ENCODE measurements around the gene TAB2.
A peak's percentile ranks its signal among the peaks of the same experiment; 100 is the strongest.
"Not testable (repeated sequence)": the region's sequence is repeated elsewhere in the genome, so short reads cannot be mapped to it uniquely, and the experiment has no call there.

TAB2 gene

DNA sequence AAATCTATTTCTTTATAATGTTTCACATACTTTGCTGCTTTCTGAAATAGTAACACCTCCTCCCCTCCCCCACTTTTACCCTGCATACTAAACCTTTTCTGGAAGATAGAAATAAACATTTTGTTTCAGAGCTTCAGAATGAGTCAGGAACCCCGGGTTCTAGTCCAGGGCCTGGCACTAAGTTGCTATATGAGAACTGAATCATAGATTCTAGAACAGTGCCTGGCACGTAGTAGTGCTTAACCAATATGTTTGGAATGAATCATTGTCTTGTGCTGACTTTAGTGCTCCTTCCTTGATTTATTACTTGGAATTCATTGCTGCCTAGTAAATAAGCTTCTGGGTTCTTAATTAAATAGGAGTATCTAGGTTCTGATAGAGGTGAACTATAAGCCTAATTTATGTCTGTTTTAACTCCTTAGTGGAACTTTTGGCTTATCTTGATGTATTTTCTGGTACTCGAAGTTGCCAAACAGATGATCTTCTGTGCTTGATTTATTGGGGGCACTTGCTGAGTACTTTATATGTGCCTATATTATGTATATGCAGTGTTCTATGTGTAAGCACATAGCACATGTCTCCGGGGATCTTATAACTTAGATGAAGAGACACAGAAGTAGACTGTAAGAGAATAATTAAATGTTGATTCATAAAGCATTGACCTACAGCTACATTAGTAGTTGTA lies 18.6 kb downstream of the TAB2 start:
- no peak for DNase-seq

DNA sequence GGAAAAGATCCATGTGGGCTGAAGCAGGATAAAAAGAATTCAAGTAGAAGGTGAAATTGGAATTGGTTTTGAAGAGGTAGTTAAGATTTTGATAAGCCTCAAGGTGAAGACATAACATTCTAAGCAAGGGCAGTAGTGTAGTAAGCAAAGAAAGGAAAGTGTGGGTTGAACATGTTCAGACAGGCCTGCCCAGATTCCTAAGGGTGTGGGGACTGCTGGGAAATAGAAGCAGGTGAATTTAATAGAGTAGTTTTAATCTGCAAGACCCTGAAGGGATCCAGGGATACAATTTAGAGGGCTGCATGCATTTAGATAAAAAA lies 19.1 kb downstream of the TAB2 start:
- DNase-seq: no peak

DNA sequence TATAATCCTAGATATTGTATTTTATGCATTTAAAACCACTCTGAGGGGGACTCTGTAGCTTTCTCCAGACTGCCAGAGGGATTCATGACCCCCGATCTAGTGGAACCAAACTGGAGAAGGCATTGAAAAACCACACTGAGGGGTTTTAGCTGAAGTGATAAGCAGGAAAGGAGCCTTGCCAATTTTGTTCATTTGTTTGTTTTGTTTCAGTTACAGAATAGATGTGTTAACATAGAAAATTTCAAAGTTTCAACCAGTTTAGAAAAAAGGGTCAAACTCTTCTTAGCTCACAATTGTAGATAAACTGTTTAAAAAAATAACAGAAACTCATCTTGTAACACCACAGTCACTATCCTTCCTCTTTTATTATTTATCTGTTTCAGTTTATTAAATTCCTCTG lies 19.8 kb downstream of the TAB2 start:
- no peak for DNase-seq

DNA sequence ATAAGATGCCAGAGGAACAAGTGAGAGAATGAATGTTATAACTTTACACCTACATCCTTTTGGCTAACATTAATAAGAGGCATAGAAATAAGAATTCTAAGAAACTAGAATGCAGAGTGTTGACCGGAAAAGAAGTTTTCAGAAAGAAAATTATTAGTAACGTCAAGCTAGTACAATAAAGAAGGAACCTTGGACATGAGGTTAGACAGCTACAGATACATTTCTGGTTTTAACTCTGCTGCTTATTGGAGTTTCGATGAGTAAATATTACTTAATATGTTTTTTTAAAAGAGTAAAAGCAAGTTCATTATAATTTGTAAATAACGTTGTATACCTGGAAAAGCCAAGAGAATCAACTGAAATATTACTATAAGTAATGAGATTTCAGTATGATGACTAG lies 22.7 kb downstream of the TAB2 start:
- no peak for DNase-seq

DNA sequence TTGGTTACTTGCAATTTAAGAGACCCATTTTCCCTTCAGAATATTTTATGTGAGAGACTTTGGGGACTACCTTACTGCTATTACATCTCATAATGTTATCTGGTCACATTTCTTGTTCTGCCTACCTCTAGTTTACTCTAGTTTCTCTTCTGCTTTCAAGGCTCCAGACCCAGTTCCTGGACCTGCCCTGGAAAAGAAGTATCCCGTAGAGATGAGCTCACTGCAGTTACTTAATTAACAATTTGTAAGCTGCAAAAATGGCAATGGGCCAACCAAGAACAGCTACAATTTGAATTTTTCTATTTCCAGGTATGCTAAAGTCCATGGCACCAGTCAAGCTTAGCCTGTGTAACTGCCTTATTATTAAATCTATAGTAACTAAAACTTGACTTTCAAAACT lies 25.0 kb downstream of the TAB2 start:
- DNase-seq: no peak

DNA sequence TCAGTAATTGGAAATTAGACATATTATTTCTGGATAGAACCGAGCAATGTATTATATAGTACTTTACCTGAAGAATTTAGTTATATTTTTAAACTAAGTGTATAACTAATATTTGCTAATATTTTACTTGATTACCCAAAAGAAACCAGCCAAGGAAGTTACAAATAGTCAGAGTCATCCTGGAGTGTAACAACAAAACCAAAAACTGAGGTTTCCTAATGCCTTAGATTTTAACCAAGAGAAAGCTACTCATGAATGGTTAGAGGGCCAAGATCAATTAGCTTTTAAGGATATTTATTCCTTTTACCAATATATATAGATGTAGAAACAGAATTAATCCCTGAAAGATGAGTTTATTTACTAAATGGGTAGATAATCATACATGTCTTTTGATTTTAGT lies 26.0 kb downstream of the TAB2 start:
- no peak for DNase-seq

DNA sequence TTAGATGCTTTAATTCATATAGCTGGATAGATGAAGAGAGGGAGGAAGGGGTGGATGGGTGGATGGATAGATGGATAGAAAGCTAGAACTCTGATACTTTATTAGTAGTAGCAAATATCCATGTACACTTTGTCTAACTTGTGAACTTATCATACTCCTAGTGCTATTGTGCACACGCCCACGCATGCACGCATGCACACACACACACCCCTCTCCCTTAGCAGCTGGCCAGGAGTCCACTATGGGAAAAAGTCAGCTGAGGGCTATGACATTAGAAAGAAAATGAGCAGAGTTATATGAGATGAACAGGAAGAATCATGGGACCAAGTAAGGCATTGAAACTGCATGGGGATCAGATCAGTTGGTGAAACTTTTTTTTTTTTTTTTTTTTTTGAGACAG lies 28.6 kb downstream of the TAB2 start:
- no peak for DNase-seq

DNA sequence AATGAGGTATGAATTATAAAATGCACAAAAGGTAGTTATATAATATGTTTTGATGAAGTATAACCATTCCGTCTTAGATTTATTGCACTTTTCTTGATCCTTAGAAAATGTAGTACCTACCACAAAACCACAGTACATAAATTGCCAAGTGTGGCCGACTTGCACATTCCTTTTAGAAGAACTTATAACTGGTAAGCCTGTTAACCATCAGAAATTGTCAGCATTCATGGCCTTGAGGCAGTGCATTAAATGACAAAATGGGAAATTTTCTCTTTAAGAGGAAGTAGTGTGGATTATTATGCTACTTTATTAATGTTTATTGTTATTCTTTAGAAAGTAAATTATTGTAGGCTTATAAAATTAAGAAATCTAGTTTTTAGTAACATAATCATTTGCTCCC lies 29.6 kb downstream of the TAB2 start:
- DNase-seq: no peak

DNA sequence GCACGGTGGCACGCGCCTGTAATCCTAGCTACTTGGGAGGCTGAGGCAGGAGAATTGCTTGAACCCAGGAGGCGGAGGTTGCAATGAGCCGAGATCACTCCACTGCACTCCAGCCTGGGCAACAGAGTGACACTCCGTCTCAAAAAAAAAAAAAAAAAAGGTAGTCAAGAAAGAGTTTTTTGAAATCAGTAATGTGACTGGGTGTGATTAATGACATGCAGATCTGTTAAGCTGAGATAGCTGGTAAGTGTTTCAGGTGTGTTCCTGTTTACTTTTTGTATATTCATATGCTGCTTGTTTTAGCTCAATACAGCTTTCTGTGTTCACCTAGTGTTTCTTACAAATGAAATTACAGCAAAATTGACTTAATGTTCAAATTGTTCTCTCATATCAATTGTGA lies 31.8 kb downstream of the TAB2 start:
- DNase-seq: not testable (repeated sequence)

DNA sequence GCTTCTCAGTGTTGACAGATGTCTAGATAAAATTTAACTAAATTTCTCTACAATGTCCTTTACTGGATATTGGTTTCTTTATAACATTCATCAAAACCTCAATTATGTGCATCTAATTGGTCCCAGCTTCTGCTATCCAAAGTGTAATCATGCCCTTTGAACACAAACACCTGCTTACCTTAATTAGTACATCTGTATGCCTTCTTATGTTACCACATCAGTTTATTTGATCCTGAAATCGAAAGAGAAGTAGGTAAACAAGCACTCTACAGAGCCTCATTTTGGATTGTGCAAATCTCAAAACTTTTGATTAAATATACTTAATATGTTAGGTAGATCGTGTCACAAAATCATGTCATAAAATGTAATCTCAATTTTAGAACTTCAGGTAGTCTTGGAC lies 36.5 kb downstream of the TAB2 start:
- no peak for DNase-seq

DNA sequence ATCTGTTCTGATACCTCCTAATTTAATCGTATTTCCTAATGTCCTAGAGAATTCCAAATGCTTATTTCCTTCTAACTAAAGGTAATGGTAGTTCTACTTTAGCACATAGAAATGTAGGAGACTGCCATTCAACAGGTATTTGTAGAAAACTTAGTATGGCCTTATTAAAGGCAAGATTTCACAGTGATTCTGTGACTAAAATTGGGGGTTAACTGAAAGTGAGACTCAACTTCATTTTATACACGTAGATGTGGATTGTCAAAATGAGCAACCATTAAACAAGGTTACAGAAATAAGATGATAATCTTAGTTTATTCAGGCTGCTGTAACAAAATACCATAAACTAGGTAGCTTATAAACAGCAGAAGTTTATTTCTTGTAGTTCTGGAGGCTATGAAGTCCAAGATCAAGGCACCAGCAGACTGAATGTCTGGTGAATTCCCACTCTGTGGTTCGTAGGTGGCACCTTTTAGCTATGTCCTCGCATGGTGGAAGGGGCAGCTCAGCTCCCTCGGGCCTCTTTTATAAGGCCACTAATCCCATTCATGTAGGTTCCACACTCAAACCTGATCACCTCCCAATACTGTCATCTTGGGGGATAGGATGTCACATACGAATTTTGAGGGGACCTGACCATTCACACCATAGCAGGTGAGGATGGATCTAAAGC lies 38.7 kb downstream of the TAB2 start:
- no peak for DNase-seq

DNA sequence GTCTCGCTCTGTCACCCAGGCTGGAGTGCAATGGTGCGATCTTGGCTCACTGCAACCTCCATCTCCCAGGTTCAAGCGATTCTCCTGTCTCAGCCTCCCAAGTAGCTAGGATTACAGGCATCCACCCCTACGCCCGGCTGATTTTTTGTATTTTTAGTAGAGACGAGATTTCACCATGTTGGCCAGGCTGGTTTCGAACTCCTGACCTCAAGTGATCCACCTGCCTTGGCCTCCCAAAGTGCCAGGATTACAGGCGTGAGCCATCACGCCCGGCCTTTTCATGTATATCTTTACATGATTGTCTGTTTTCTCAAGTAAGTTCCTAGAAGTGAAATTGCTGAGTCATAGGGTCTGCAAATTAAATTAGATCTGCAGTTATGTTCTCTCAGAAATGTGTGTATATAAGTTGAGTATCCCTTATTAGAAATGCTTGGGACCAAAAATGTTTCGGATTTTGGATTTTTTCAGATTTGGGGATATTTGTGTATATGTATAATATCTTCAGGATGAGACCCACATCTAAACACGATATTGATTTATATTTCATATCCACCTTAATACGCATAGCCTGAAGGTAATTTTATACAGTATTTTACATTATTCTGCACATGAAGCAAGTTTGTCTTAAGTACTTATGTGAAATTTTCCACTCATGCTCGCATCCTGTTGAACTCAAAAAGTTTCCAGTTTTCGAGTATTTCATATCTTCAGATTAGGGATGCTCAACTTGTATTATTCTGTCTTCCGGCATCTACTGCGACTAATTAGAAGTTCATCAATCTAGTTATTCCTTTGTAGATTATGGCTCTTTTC lies 40.4 kb downstream of the TAB2 start:
- DNase-seq: no peak

DNA sequence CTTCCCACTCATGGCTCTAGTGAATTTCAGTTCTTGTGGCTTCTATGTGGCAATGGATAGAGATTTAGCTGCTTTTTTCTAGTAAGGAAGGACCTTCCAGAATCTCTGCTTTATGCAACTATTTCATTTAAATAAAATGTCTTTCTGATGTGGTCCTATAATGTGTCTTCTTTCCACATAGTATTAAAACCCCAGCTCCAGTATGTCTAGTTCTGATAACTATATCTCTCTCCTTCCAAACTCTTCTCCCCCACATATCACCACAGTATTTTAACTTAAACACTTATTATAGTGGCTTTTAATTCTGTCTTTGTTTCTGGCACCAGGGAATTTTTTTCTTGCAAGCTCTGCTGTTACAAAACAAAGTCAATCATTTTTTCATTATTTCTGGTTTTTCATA lies 41.9 kb downstream of the TAB2 start:
- no peak for DNase-seq

DNA sequence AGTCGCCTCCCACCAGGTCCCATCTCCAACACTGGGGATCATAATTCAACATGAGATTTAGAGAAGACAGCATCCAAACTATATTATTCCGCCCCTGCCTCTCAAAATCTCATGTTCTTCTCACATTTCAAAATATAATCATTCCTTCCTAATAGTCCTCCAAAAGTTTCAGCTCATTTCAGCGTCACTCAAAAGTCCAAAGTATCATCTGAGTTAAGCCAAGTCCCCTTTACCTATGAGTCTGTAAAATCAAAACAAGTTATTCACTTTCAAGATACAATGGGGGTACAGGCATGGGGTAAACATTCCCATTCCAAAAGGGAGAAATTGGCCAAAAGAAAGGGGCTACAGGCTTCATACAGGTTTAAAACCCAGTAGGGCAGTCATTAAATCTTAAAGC lies 43.0 kb downstream of the TAB2 start:
- DNase-seq: no peak

DNA sequence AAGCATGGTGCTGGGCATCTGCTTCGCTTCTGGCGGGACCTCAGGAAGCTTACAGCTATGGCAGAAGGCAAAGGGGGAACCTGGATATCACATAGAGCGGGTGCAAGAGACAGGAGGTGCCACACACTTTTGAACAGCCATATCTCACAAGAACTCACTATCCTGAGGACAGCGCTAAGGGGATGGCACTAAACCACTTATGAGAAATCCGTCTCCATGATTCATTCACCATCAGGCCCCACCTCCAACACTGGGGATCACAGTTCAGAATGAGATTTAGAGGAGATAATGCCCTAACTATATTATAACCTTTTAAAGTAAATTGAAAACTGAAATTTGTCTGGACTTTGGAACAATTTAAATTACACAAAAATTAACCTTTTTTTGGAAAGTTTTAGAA lies 44.8 kb downstream of the TAB2 start:
- DNase-seq: no peak

DNA sequence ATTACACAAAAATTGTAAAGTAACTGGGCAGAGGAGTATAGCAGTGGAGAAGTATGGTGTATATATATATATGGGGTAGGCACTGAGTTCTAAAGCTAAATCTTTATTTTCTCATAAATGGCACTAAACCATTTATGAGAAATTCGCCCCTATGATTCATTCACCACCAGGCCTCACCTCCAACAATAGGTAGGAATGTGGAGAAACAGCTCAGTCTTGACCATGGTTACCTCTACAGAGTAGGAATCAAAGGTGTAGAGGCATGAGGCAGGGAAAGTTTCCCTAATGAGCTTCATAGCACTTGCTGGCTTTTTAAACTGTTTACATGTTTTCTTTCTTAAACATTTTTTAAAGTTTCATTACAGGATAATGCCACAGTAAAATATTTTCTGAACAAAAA lies 45.6 kb downstream of the TAB2 start:
- DNase-seq: no peak

DNA sequence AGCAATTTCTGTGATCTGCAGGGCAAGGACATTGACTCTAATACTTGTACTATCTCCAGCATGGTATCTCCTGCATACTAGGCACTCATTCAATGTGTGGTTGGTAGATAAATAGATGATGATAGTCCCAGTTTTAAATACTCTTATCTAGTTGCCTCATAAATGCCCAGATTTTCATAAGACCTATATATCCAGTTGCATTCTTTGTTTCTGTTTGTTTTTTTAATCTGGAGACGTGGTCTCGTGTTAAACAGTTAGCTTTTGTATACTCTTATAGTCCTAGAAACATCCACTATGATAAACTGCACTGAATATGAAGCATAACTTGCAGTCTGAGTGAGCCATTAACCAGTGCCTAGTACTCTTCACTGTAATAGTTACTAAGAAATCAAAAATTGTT lies 47.0 kb downstream of the TAB2 start:
- no peak for DNase-seq

DNA sequence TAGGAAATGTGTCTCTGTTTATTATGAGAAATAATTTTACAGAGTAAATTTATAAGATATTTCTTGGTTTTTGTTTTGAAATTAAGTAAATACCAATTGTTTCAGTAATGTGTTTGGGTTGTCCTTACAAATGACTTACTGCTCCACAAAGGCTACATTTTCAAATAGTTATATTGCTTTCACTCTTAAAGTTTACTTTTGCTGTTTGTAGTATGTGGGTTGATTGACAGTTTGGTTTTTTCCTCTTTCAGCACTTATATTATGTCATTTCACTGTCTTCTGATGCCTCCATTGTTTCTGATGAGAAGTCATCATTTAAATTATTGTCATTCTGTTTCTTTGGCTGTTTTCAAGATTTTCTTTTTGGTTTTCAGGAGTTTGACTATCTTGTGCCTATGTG lies 47.7 kb downstream of the TAB2 start:
- no peak for DNase-seq

DNA sequence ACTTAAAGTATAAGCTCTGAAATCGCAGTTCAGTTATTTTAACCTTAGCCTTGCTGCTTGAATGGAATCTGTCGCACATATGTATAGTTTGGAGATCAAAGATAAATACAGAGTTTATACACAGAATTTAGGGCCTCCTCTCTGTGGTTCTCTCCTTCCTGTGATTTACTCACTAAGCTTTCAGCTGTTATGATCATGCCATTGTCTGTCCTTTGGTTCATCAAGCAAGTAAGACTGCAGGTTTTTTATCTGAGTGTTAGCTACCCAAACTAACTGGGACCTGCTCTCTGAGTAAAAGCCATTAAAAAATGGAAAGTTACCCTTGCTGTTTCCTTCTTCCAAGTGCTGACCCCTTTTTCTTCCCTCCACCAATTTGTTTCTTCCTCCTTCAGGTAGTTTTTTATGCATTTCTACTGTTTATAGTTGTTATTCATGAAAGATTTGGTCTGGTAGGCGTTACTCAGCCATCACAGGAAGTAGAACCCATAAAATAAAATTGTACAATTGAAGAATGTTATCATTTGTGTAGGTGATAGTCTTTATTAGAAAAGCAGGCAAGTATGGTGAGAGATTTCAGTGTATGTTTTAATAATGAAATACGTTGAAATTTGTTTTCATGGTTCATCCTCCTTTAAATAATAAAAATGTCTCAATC lies 48.9 kb downstream of the TAB2 start:
- peak; percentile 45 for DNase-seq

DNA sequence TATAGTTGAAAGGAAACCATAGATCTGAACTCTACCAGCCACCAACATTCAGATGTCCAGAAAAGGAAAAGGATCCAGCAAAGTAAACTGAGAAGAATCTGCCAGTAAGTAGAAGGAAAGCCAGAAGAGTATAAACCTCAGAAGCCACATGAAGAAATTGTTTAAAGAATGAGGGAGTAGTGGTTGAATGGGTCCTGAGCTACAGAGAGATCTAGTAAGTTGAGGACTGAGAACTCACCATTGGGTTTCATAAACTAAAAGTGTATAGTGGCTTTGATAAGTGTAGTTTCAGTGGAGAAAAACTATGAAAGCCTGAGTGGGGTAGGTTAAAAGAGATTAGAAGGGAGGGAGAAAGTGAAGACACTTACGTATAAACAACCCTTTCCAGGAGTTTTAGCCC lies 50.6 kb downstream of the TAB2 start:
- DNase-seq: no peak

DNA sequence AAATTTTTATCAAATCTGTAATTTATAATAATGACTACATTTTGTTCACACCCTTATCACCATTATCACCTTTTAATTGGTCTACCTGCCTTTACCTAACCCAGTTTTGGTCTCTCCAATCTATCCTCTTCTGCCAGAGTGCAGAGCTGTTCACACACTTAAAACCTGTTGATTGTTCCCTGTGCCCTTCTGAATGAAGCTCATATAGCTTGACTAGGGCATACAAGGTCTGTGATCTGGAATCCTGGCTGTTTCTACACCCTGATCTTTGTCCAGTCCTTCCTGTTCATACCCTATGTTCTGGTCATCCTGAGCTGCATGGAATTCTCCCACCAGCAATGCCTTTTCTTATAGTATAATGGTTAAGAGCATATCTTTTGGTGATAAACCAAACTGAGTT lies 53.6 kb downstream of the TAB2 start:
- no peak for DNase-seq

DNA sequence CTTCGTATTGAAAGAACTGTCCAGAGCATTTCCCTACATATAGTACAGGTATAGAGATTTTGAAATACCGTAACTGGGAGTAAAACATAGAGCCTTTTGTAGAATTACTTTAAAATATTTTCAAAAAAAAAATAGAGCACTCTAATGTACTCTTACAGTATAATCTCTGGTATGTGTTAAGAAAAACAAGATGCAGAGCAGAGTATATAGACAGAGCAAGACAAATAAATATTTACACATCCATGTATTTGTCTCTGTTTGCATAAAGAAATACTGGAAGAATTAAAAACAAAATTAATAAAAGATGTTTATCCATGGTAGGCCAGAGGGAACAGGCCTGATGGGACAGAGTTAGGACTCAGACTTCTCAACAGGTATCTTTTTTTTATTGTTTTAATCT lies 54.5 kb downstream of the TAB2 start:
- DNase-seq: no peak

DNA sequence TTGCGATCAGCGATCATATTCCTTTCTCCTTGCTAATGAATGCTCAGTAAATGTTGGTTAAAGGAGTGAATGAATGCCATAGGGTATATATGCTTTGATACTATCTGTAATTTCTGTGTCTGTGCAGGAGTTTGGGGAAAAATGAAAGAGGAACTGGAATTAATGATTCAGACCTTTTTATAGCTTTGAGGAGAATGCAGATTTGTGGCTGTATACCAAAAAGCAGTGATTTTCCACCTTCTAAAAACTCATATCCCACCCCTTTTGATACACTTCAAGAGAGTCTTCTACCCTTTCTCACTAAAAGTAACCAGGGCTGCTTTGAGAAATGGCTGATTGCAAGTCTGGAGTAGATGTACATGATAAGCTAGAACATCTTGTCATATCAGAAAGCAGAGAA lies 56.0 kb downstream of the TAB2 start:
- no peak for DNase-seq

DNA sequence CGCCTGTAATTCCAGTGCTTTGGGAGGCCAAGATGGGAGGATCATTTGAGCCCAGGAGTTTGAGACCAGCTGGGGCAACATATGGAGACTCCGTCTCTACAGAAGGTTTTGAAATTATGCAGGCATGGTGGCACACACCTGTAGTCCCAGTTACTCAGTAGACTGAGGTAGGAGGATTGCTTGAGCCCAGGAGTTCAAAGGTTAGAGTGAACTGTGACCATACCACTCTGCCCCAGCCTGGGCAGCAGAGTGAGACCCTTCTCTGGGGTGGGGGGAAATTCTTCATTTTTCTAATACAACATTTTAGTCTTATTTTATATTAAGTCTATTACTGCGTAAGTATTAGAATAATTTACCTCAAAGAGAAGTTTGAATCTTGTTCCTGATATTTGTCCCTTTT lies 62.5 kb downstream of the TAB2 start:
- DNase-seq: no peak

Measured in CD4-positive, alpha-beta T cell treated with Interleukin-21 for 1 hour (primary cell).